ENCODE data around the gene TMEM82. TPM values are rescaled to one million over a fixed set of nuclear protein-coding genes. Genes with fewer than 3 reads are reported as not detected.

Gene TMEM82
- total and polyA plus RNA-seq, 3 donors from 2014 or later = not detected

DNA sequence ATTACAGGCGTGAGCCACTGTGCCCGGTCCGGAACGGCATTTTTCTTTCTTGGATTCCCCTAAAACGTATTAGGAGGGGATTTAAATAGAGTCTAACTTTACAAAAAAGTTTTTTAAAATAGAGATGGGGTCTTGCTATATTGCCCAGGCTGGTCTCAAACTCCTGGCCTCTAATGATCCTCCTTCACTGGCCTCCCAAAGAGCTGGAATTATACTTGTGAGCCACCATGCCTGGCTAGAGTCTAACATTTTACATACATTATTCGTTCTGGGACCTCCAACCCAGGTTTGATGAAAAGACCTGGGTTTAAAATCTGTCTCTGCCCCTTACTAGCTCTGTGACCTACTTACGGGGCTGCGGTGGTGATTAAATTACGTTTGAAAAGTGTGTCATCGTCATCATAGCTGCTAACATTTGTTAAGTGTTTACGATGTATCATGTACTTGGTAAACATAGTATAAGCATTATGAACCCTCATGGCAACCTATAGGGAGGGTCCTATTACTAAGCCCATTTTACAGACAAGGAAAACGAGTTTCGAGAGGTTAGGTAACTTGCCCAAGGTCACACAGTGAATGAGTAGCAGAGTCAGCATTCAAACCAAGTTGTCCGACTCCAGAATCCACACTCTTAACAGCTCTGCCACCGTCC is 33.7 kb upstream of the TMEM82 start:
- Histone ChIP-seq H3K36me3 (ENCODE audit: low read depth, missing control alignments) (no peaks in the 10 kb centered on the region), H3K27ac (no peak overlapping the region), H3K4me1 (peaks cover 18% of the 10 kb centered on the region), H3K9me3 (no peaks in the 10 kb centered on the region), H3K27me3 (no peaks in the 10 kb centered on the region), H3K4me3 (no peak overlapping the region)
- WGBS, 2 donors = 90 to 92% methylated on average over 15 of the region's 15 CpGs
- no peak for DNase-seq
- intact Hi-C loops (cut with DNase I; ENCODE audit: low total_unique reads) = no loop called here
- TF ChIP-seq, protein P1, sequence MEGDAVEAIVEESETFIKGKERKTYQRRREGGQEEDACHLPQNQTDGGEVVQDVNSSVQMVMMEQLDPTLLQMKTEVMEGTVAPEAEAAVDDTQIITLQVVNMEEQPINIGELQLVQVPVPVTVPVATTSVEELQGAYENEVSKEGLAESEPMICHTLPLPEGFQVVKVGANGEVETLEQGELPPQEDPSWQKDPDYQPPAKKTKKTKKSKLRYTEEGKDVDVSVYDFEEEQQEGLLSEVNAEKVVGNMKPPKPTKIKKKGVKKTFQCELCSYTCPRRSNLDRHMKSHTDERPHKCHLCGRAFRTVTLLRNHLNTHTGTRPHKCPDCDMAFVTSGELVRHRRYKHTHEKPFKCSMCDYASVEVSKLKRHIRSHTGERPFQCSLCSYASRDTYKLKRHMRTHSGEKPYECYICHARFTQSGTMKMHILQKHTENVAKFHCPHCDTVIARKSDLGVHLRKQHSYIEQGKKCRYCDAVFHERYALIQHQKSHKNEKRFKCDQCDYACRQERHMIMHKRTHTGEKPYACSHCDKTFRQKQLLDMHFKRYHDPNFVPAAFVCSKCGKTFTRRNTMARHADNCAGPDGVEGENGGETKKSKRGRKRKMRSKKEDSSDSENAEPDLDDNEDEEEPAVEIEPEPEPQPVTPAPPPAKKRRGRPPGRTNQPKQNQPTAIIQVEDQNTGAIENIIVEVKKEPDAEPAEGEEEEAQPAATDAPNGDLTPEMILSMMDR (IDR thresholded peaks at IDR 0.05) = no peak
- TF ChIP-seq POLR2A (IDR thresholded peaks at IDR 0.05) = no peak

DNA sequence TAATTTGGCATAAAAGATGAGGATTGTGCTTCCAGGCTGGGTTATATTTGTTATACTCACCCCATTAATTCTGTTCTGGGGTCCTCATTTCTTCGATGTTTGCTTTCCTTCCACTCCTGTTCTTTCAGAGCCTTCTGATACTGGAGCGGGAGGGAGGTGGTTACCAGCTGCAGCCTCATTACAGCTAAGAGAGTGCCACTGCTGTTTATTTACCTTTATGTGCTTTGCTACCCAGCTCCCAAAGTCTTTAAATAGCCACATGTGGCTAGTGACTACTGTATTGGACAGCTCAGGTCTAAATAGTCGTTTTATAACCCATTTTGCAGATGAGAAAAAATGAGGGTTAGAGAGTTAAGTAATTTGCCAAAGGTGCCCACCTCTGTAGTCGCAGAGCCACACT is 33.1 kb upstream of the TMEM82 start:
- Histone ChIP-seq H3K4me1 (peaks cover 12% of the 10 kb centered on the region), H3K9me3 (no peaks in the 10 kb centered on the region), H3K4me3 (no peak overlapping the region), H3K27ac (no peak overlapping the region), H3K36me3 (ENCODE audit: low read depth, missing control alignments) (no peaks in the 10 kb centered on the region), H3K27me3 (no peaks in the 10 kb centered on the region)
- DNase-seq = no peak
- intact Hi-C loops (cut with DNase I; ENCODE audit: low total_unique reads) = no loop called here
- TF ChIP-seq, protein P1 (IDR thresholded peaks at IDR 0.05) = no peak
- TF ChIP-seq POLR2A (IDR thresholded peaks at IDR 0.05) = no peak
- 88 to 96% methylated on average over 4 of the region's 4 CpGs for WGBS, 2 donors

DNA sequence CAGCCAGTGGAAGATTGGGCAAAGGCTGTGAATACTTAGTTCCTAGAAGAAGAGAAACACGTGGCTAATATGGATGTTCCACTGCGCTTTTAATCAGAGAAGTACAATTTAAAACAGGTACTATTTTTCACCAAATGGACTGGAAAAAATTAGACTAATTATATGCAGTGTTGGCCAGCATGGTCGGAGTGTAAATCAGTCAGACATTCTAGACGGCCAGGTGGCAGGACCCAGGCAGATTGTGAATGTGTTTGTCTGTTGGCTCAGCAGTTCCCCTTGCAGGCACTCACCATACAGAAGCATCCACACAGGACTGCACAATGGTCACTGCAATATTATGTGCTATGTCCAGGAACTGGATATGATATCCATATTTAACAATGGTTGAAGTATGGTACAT is 30.1 kb upstream of the TMEM82 start:
- no peak overlapping the region for H3K4me3 ChIP-seq
- H3K4me1 ChIP-seq = peaks cover 9% of the 10 kb centered on the region
- no peaks in the 10 kb centered on the region for H3K36me3 ChIP-seq (ENCODE audit: low read depth, missing control alignments)
- no peaks in the 10 kb centered on the region for H3K9me3 ChIP-seq
- intact Hi-C loops (cut with DNase I; ENCODE audit: low total_unique reads) = no loop called here
- H3K27ac ChIP-seq = no peak overlapping the region
- no peaks in the 10 kb centered on the region for H3K27me3 ChIP-seq
- 74 to 76% methylated on average over 4 of the region's 4 CpGs for WGBS, 2 donors
- DNase-seq = no peak
- TF ChIP-seq POLR2A (IDR thresholded peaks at IDR 0.05) = no peak
- TF ChIP-seq, protein P1 (IDR thresholded peaks at IDR 0.05) = no peak

DNA sequence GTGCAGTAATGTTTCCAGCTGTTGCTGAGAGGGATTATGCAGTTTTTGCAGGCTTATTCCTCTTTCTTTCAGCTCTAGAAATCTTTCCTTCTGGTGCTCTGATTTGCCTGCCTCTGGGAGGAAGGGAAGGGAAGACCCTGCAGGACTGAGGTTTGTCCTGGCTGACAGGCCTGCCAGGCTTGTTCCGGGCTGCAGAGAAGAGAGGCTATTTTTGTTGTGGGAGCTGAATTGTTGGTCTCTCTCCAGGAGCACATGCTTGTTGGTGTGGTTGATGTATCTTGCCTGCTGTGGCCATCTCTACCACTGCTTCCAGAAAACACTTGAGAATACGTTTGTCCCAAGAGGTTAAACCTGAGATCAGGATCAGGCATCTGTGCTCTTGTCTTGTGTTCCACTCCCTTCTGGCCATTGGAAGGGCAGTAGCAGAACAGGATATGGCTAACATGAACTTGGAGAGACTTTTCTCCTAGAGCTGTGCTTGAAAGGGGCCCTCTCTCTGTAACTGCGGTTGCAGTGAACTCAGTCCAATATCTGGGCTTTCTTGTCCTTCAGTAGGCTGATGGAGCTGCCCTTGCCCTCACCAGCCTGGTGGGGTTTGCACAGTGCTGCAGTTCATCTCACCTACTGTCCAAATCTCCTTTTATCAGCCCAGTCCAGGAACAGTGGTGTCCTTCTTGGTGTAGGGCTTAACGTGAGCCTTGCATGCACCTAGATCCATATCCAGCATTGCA is 27.7 kb upstream of the TMEM82 start:
- H3K27ac ChIP-seq = peak overlapping the region in 1 of 2 donors; percentile 48
- 46 to 48% methylated on average over 4 of the region's 4 CpGs for WGBS, 2 donors
- H3K9me3 ChIP-seq = no peaks in the 10 kb centered on the region
- peak; percentile 55 for DNase-seq
- H3K4me3 ChIP-seq = no peak overlapping the region
- no peaks in the 10 kb centered on the region for H3K36me3 ChIP-seq (ENCODE audit: low read depth, missing control alignments)
- intact Hi-C loops (cut with DNase I; ENCODE audit: low total_unique reads) = no loop called here
- peaks cover 6% of the 10 kb centered on the region for H3K4me1 ChIP-seq
- no peaks in the 10 kb centered on the region for H3K27me3 ChIP-seq
- TF ChIP-seq POLR2A (IDR thresholded peaks at IDR 0.05) = no peak
- TF ChIP-seq, protein P1 (IDR thresholded peaks at IDR 0.05) = no peak
